LHCN-M2 (cell line): Measurements from ENCODE around the gene DPP6. TPM values are rescaled to one million over a fixed set of nuclear protein-coding genes. Genes with fewer than 3 reads are reported as not detected.

Experiments used
- DNase-seq: peaks from one replicate; pipeline ENCODE4 v3.0.0-alpha.2; 2012; ENCODE audit warnings: low read depth
- total RNA-seq: library from RNA; depleted of rRNA; stranded (reverse); fragments of >200 nt; gene quantifications from 2 replicates; pipeline ENCODE4 v1.2.3, GENCODE V29; 2014

The DPP6 gene
- total RNA-seq, 1 experiment from 2014 or later: not detected

DNA sequence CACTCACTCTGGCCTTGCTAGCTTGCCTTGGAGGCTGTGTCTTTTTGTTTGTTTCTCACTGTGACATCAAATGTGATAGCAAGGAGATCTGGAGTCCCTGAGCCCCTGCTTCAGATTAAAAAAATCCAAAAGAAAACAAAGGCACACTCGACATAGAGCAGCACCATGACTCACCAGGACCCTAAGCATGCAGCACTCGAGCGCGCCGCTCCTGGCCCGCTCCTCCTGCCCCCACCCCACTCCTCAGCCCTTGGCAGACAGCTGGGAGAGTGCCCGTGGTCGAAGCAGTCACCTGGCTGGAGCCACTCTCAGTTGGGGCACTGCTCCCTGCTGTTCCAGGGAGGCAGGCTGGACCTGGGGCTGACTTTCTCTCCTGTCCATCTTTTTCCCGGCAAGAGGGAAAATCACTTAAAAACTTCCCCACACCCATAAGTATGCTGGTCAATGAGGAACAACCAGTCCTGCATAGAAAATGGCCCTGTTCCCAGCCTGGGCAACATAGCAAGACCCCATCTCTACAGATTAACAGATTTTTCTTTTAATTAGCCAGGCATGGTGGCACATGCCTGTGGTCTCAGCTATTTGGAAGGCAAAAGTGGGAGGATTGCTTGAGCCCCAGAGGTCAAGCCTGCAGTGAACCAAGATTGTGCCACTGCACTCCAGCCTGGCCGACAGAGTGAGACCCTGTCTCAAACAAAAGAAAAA is 822.4 kb downstream of the DPP6 start:
- no peak for DNase-seq

DNA sequence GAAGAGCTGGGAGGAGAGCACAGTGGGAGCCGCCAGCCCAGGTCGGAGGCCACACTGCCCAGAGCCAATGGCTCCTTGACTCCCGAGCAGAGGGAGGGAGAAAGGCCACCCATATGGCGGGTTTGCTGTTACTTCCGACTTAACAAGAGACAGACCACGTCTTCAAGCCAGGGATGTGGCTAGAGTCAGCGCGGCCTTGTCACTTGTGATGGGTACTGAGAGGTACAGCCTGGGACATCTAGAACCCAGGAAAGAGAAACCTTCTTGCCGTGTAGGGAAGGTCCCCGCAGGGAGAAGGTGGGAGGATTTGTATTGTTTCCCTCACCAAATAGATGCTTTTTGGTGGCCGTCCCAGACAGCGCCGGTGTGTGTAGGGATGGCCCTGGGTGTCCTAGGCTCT is 823.1 kb downstream of the DPP6 start:
- DNase-seq: no peak

DNA sequence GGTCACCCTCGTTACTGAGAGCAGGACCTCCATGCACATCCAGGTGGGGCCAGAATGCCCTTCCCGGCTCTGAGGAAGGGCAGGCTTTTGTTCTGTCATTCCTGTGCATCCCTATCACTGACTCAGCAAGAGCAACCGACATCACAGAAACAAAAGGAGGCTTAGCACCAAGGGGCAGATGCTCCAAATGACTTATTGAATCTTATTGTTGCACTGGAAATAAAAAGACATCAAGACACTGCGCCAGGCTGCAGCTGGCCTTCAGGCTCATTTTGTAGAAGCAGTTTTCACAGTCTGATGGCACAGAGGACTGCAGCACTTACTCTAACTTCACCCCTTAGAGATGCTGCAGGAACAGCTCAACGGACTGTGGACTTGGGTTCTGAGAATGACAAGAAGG is 824.3 kb downstream of the DPP6 start:
- DNase-seq: no peak

DNA sequence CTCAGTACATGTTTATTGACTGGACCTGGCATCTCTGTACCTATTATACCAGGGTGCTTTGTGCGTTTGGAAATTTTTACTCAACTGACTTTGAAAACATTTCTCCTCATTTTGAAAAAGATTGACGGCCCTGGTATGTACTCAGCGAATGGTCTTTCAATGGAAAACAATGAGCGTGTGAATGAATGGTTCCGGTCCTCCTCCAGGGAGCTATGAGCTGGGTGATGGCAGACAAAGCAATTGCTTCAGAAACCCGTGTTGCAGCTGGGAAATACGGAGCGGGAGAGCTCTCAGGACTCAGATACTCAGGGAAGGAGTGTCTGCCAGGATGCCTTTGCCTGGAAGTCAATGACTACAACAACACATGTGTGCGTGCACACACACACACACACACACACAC is 824.8 kb downstream of the DPP6 start:
- DNase-seq: no peak

DNA sequence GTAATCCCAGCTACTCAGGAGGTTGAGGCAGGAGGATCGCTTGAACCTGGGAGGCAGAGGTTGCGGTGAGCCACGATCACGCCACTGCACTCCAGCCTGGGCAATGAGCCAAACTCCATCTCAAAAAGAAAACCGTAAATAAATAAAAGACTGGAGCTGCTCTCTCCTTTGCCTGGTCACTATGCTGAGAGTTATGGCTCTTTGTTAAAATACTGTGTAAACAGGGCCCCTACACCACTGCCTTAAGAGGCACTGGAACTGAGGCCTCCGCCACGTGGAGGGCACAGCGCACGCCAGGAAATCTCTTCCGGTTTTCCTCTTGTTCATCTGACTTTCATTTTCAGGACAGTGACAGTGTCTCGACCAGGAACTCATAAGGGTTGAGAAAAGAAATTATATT is 827.4 kb downstream of the DPP6 start:
- no peak for DNase-seq

DNA sequence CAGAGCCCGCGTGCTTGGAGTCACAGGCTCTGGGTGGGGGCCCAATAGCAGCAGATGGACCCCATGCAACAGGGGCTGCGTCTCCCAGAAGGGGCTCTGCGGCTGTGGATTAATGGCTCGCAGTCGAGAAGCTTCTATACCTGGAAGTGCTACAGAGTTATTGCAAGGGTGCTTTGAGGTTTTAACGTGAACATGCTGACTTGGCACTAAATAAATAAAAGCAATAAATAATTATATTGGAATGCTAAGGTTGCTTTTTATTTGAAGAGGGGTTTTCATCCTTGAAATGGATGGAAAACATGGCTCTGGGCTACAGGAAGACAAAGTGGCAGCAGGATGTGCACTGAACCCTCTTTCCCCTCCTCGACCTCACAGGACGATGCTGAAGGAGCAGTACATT is 828.3 kb downstream of the DPP6 start:
- no peak for DNase-seq

DNA sequence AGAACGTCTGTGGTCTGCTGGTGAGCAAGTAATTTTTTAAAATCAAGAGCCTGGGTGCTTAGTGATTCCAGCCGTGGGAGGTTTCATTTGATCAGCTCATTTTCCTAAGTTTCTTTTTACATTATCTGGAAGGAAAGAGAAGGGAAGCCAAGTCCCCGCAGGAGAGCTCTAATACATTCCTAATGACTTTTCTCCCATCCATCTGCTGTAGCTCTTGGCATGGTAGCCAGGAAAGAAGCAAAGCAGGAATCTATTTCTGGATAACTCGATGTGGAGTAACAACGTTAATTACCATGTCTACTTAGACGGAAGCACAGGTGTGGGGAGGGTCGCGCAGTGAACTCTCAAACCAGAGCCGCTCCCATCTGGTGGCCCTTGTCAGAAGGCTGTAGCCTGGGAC is 828.8 kb downstream of the DPP6 start:
- no peak for DNase-seq

DNA sequence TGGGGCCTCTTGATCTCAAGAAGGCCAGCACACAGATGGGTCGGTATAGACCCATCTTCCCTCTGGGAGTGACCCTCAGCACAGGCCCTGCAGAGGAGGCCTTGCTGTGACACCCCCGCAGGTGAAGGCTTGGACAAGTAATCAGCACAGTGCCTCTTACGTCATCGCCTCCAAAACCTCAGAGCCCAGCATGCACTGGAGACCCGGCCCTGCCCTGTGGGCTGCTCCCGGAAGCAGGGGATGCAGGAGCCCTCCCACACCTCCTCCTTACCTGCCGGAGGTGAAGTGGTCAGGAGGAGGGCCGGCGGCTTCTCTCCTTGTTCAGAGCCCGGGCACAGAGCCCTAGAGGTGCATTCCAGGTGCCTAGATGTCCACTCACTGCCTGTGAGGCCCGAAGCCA is 829.3 kb downstream of the DPP6 start:
- no peak for DNase-seq

DNA sequence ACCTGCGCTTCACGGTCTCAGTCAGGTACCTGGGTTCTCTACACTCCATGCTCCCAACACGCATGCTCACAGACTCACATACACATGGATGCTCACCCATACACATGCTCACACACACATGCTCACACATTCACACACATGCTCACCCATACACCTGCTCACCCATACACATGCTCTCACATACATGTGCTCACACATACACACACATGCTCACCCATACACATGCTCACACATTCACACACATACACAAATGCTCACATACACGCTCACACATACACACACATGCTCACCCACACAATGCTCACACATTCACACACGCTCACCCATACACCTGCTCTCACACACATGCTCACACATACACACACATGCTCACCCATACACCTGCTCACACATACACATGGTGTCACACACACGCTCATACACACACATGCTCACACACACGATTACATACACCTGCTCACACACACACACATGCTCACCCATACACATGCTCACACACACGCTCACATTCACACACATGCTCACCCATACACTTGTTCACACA is 830.8 kb downstream of the DPP6 start:
- DNase-seq: no peak

DNA sequence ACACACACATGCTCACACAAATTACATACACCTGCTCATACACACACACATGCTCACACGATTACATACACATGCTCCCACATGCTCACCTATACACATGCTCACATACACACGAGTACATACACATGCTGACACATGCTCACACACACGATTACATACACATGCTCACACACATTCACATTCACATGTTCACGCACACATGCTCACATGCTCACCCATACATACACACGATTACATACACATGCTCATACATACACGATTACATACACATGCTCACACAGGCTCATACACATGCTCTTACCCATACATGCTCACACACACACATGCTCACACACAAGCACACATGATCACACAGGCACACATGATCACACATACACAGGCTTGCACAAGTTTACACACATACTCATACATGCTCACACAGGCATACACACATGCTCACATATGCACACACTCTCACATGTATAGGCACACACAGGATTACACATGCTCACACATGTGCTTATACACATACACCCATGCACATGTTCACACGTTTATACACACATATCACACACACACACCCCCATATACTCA is 832.2 kb downstream of the DPP6 start:
- no peak for DNase-seq

DNA sequence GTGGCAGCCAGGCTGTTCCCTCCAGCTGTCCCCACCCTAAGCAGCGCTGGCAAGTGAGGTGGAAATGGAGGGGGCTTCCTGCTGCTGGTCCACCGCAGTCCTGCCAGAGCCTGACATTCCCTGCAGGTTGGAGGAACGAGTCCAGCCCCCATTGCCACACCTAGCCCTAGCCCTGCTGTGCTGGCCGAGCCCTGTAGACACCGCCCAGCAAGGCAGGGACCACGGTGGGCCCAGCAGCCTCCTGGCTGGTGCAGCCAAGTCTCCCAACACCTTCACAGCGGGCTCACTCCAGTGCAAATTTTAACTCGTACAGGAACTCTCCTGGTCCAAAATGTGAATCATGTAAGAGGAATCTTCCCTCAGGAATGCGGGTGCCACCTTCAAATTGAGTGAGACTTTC is 834.4 kb downstream of the DPP6 start:
- DNase-seq: no peak

DNA sequence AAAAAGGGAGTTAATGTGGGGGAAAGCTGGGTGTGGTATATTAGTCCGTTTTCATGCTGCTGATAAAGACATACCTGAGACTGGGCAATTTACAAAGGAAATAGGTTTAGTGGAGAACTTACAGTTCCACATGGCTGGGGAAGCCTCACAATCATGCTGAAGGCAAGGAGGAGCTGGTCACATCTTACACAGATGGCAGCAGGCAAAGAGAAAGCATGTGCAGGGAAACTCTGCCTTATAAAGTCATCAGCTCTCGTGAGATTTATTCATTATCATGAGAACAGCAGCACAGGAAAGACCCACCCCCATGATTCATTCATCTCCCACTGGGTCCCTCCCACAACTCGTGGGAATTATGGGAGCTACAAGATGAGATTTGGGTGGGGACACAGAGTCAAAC is 836.5 kb downstream of the DPP6 start:
- no peak for DNase-seq

DNA sequence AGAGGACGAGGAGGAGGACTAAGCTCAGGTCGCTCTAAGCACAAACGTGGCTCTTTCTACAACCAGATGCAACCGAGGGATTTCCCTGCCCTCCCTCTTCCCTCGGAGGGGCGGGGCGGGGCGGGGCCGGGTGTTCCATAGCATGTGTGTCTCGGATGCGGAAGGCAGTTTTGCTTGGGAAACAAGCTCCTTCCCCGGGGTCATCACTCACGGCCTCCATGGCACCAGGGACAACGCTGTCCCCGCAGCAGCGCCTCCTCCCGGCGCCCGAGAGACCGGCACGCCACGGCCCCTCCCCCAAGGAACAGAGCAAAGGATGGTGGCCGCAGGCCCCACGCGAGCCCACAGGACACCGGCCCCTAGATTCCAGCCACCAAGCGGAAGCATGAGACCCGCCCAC is 840.3 kb downstream of the DPP6 start:
- DNase-seq: no peak

DNA sequence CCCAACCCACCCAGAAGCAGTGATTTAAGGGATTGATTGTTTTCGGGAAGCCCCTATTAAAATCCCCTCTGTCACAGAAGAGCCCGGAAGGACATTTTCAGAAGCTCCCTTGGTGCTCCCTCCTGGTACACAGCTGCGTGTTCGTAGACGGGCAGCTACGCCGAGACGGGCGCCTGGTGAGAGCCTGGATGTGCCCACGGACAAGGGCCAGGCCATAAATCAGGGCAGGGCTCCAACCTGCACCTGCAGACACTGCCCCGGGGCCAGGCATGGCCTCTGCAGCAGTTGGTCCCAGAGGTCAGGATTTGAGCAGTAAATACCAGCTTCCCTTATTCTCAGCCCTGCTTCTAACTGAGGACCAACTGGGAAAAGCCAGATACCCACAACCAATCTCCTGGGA is 843.9 kb downstream of the DPP6 start:
- no peak for DNase-seq

DNA sequence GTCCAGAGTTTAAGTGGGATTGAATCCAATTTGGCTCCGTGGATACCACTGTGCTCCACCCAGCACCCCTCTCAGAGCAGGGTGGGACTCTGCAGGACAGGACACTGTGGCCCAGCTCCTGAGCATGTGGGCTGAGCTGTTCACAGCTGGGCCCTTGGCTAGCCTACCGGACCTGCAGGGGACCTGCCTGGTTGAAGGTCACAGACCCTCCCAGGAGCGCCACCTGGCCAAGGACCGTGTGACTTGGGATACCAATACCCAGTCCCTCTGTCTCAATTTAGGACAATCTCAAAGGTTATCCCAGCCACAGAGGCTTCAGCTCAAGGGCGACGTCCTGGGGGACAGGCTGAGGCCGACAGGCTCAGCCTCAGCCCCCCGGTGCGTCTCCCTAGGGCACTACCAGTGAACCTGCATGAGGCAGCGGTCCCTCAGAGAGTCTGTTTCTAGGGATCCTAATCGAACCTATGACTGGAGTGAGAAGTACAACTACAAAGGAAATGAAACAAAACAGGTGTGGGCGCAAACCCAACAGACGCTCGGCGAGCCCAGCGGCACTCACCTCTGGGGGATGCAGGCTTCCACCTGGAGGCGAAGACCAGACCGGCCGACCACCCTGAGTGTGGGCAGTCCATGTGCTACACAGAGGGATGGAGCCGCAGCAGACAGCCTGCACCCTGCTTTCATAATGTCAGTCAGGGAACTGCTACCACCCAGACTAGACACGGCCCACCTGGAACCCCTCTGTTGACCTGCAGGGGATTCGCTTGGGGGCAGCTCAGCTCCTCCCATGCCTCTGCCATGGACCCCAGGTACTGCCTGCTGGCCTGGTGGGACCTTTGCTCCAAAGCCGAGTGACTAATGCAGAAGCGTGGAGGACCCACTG is 847.0 kb downstream of the DPP6 start:
- no peak for DNase-seq

DNA sequence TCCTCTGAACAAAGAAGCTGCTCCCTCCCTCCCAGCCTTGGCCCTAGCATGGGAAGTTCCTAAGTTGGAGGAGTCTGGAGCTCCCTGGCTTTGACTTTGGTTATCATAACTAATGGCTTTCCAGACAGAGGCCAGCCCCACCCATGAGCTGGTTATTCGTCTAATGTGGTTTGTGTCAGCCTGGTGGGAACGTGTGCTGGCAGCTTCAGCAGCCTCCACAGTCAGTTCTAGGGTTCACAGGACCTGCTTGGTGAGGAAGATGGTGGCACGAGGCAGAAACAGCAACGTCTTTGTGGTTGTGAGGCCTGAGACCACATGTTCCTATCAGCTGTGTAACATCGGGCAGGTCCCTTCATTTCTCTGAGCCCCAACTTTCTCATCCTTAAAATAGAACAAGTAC is 847.7 kb downstream of the DPP6 start:
- DNase-seq: no peak

DNA sequence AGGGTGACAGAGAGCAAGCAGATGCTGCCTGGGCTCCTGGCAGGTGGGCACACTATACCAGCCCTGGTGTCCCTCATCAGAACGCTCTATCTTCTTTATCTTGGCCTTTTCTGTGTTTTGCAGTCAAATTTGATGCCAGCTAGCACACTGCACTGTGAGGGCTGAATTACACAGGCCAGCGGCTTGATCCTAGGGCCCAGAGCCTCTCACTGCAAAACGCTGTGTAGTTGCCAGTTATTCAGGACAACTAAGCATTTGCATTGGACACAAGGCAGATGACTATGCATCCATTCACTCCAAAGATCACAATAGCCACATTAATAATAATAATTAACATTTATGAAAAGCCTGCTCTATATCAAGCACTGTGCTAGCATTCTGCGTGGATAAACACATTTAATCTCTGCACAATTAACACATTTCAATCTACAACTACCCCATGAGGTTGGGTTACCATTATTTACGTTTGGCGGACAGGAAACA is 850.4 kb downstream of the DPP6 start:
- no peak for DNase-seq

DNA sequence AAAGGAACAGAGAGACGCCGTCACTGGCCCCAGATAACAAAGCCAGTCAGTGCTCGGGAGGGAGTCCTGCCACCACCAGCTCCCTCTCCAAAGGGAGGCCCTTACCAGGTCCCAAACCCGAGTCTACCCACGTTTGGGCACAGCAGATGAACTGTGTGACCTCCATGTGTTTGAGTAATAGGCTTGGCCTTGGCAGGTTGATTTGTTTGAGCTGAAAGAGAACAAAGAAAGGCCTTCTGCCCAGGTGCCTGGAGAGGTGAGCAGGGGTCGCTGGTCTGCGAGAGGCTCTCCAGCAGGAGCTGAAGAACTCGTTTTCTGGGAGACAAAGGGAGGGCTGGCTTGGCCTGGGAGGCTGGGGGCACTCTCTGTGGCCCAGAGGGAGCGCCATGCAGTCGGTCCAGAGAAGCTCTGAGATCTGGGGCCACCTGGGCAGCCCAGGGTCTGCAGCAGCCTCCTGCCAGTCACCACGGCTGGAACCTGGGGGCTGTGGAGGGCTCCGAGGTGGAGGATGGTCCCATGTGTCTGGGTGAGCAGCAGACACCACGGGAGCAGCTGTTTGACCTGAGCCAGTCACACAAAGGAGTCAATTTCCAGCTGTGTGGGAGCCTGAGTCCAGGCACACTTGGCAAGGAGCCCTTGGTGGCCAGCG is 851.0 kb downstream of the DPP6 start:
- DNase-seq: no peak

DNA sequence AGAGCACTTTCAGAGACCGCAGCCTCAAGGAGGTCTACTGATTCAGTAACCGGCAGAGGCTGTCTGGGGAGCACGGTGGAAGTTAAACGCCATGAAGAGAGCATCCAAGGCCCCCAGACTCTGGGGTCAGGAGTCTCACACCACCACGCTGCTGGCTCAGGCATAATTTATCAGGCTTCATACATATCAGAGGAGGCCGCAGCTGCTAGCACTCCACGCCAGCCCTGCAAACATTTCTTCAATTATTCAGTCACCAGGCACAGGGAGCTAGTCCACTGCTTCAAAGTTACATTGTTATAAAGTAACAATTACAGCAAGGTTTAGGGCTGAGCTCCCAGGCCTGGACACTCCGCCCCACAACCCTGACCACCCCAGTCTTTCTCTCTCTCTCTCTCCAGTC is 852.9 kb downstream of the DPP6 start:
- DNase-seq: no peak

DNA sequence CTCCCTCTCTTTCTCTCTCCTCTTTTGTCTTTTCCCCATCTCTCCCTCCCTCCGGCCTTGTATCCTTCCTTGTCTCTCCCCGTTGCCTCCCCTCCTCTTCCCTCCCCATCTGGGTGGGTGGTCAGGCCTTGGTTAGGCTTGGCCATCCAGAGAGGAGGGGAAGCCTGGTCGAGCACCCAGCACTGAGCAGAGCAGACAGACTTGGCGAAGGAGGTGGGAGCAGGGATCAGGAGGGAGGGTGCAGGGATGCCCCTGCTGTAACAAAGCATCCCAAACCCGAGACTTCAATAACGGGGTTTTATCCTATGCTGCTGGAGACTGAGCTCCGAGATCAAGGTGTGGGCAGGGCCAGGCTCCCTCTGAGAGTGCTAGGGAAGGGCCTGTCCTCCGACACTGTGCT is 853.4 kb downstream of the DPP6 start:
- no peak for DNase-seq

DNA sequence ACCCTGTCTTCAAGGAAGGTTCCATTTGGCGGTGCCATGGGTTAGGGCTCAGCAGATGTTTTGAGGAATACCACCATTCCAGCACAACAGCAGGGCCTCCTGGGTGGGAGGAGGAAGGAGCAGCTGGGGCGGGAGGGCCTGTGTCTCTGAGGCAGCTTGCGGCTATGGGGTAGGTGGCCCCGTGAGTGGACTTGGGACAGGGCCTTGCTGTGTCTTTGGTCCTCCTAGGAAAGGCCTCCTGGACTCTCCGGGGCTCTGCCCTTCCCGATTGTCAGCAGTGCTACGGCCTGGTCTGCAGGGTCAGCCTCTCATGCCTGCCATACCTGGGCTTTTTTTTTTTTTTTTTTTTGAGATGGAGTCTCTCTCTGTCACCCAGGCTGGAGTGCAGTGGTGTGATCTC is 854.0 kb downstream of the DPP6 start:
- no peak for DNase-seq
